Keratinocyte (primary cell): ENCODE measurements around the gene KLRC4. TPM values are rescaled to one million over a fixed set of nuclear protein-coding genes. Genes with fewer than 3 reads are reported as not detected.

Experiments
- DNase-seq: peaks from one replicate; pipeline ENCODE4 v3.0.0-alpha.2; 2011; ENCODE audit warnings: low read depth, missing footprints, low spot score
- FAIRE-seq: peaks from 2 replicates; lab custom pipeline; 2011; peaks lifted over from hg19 to GRCh38; lab: Jason Lieb, UNC
- H2AFZ ChIP-seq: 2 replicates; pipeline ENCODE4 v1.6.0; 2012; ENCODE audit warnings: low read length, control low read depth, inconsistent platforms; ENCODE audit not compliant: control insufficient read depth
- H3K27ac ChIP-seq: 2 replicates; pipeline ENCODE4 v1.5.1; 2011; ENCODE audit warnings: low read length; ENCODE audit not compliant: control insufficient read depth, insufficient read depth
- H3K27me3 ChIP-seq: 3 replicates; pipeline ENCODE4 v1.6.0; 2011; ENCODE audit warnings: low read length; ENCODE audit not compliant: control insufficient read depth, insufficient read depth; ENCODE audit errors: extremely low read depth
- H3K36me3 ChIP-seq, 2 experiments: 2 replicates in 1 of 2; 3 replicates in 1 of 2; pipeline ENCODE4 v1.5.1; 2011; ENCODE audit warnings: low read length in 2 of 2, mild to moderate bottlenecking in 1 of 2; ENCODE audit not compliant: control insufficient read depth in 2 of 2, insufficient read depth in 2 of 2; ENCODE audit errors: extremely low read depth in 1 of 2
- H3K4me1 ChIP-seq: 3 replicates; pipeline ENCODE4 v1.5.1; 2011; ENCODE audit warnings: low read length; ENCODE audit not compliant: control insufficient read depth, insufficient read depth; ENCODE audit errors: extremely low read depth
- H3K4me2 ChIP-seq: 3 replicates; pipeline ENCODE4 v1.6.0; 2011; ENCODE audit warnings: low read depth, low read length; ENCODE audit not compliant: control insufficient read depth, insufficient read depth; ENCODE audit errors: extremely low read depth
- H3K4me3 ChIP-seq, 3 experiments: fragments of 200-600 bp in 1 of 3; sonication (generic) in 1 of 3; 2 replicates in 2 of 3; 3 replicates in 1 of 3; pipeline ENCODE4 v1.5.1; 2011 to 2016; ENCODE audit warnings: low read length in 3 of 3, mild to moderate bottlenecking in 3 of 3, control low read depth in 2 of 3, inconsistent platforms in 1 of 3, low read depth in 1 of 3, mixed read lengths in 1 of 3, mixed run types in 1 of 3, moderate library complexity in 1 of 3; ENCODE audit not compliant: control insufficient read depth in 2 of 3, insufficient read depth in 2 of 3; ENCODE audit errors: extremely low read depth in 1 of 3
- H3K79me2 ChIP-seq: 2 replicates; pipeline ENCODE4 v1.6.0; 2012; ENCODE audit warnings: low read length; ENCODE audit not compliant: control insufficient read depth, insufficient read depth
- H3K9ac ChIP-seq: 3 replicates; pipeline ENCODE4 v1.6.0; 2011; ENCODE audit warnings: low read length; ENCODE audit not compliant: control insufficient read depth, insufficient read depth; ENCODE audit errors: extremely low read depth
- H3K9me1 ChIP-seq: 3 replicates; pipeline ENCODE4 v1.6.0; 2011; ENCODE audit warnings: low read length; ENCODE audit not compliant: control insufficient read depth, insufficient read depth; ENCODE audit errors: extremely low read depth
- H3K9me3 ChIP-seq: 2 replicates; pipeline ENCODE4 v1.5.1; 2012; ENCODE audit warnings: low read depth, low read length; ENCODE audit not compliant: control insufficient read depth
- H4K20me1 ChIP-seq: 3 replicates; pipeline ENCODE4 v1.6.0; 2011; ENCODE audit warnings: low read length; ENCODE audit not compliant: control insufficient read depth, insufficient read depth; ENCODE audit errors: extremely low read depth
- EZH2 ChIP-seq: IDR thresholded peaks from one replicate; pipeline ENCODE4 v1.6.1; 2012; ENCODE audit warnings: inconsistent platforms, mild to moderate bottlenecking, low read length, moderate library complexity
- dilution Hi-C: fragments of 300-500 bp; cut with MboI; formaldehyde crosslinking; loops from one replicate; pipeline ENCODE4 v1.7.0; 2020; ENCODE audit warnings: low sequenced_read_pairs; ENCODE audit not compliant: extremely low pct_ligation_motif_present
- polyA plus RNA-seq, 5 experiments: library from polyadenylated mRNA; depleted of rRNA in 3 of 5; stranded (reverse) in 3 of 5; stranded (forward) in 1 of 5; unstranded in 1 of 5; fragments of >200 nt; gene quantifications; 1 replicate in 1 of 5; 2 replicates in 3 of 5; 3 replicates in 1 of 5; pipeline versions ENCODE4 v1.2.1 to v1.2.3, GENCODE V29; 2011 to 2012; ENCODE audit warnings: missing spikeins in 2 of 5, low read depth in 1 of 5, low replicate concordance in 1 of 5
- TF ChIP-seq, protein P1 (sequence below), 3 experiments: IDR thresholded peaks in 1 of 3; conservative IDR thresholded peaks in 1 of 3; optimal IDR thresholded peaks in 1 of 3; 2 replicates in 2 of 3; 3 replicates in 1 of 3; pipeline versions ENCODE3 to v1.5.1; 2011; ENCODE audit warnings: low read length in 3 of 3, mild to moderate bottlenecking in 3 of 3, moderate library complexity in 2 of 3, control low read depth in 1 of 3, inconsistent platforms in 1 of 3; ENCODE audit not compliant: insufficient read depth in 2 of 3; ENCODE audit errors: extremely low read depth in 1 of 3

The KLRC4 gene
- polyA plus RNA-seq, 1 donor (not counting 4 experiments of a cell fraction or from before 2014, with no cell fraction given): not detected

- TF ChIP-seq, protein P1, sequence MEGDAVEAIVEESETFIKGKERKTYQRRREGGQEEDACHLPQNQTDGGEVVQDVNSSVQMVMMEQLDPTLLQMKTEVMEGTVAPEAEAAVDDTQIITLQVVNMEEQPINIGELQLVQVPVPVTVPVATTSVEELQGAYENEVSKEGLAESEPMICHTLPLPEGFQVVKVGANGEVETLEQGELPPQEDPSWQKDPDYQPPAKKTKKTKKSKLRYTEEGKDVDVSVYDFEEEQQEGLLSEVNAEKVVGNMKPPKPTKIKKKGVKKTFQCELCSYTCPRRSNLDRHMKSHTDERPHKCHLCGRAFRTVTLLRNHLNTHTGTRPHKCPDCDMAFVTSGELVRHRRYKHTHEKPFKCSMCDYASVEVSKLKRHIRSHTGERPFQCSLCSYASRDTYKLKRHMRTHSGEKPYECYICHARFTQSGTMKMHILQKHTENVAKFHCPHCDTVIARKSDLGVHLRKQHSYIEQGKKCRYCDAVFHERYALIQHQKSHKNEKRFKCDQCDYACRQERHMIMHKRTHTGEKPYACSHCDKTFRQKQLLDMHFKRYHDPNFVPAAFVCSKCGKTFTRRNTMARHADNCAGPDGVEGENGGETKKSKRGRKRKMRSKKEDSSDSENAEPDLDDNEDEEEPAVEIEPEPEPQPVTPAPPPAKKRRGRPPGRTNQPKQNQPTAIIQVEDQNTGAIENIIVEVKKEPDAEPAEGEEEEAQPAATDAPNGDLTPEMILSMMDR (optimal IDR thresholded peaks at IDR 0.05 in 1 of 3, IDR thresholded peaks at IDR 0.05 in 1 of 3, conservative IDR thresholded peaks at IDR 0.05 in 1 of 3; ENCODE audit: extremely low read depth in 1 of 3, insufficient read depth in 2 of 3, low read length in 3 of 3): no peak
- no peak for TF ChIP-seq EZH2
- Histone ChIP-seq H2AFZ (no peak overlapping the region), H3K9ac (no peak overlapping the region), H3K4me3 (no peak overlapping the region), H3K27me3 (no peaks in the 10 kb centered on the region), H3K36me3 (no peaks in the 10 kb centered on the region), H3K27ac (no peak overlapping the region), H3K9me1 (no peaks in the 10 kb centered on the region), H3K4me1 (peaks cover 5% of the 10 kb centered on the region), H3K9me3 (no peaks in the 10 kb centered on the region), H4K20me1 (no peaks in the 10 kb centered on the region), H3K79me2 (no peaks in the 10 kb centered on the region), H3K4me2 (no peak overlapping the region)
- DNase-seq (no peak), FAIRE-seq (no peak)
- dilution Hi-C loops: no loop called here
Observed at GRCh38 chr12:10386857-10387256, 22.7 kb downstream of the KLRC4 start.

DNA sequence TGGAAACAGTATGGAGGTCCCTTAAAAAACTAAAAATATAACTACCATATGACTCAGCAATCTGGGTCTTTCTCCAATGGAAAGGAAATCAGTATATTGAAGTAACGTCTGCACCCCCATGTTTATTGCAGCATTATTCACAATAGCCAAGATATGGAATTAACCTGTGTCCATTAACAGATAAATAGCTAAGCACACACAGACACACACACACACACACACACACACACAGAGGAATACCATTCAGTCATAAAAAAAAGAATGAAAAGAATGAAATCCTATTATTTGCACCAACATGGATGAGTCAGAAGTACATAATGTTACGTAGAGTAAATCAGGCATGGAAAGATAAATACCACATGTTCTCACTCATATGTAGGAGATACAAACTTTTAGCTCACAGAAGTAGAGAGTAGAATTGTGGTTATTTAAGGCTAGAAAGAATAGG is 24.4 kb downstream of the KLRC4 start:
- Histone ChIP-seq H2AFZ (peak overlapping the region; percentile 12), H3K9me3 (no peaks in the 10 kb centered on the region), H3K36me3 (peaks cover 4% of the 10 kb centered on the region in 2 experiments), H3K9me1 (no peaks in the 10 kb centered on the region), H3K4me3 (no peak overlapping the region), H3K27me3 (no peaks in the 10 kb centered on the region), H3K9ac (no peak overlapping the region), H3K4me2 (no peak overlapping the region), H3K79me2 (no peaks in the 10 kb centered on the region), H3K27ac (no peak overlapping the region), H3K4me1 (peaks cover 2% of the 10 kb centered on the region), H4K20me1 (no peaks in the 10 kb centered on the region)
- no peak for DNase-seq
- TF ChIP-seq, protein P1 (optimal IDR thresholded peaks at IDR 0.05 in 1 of 3, IDR thresholded peaks at IDR 0.05 in 1 of 3, conservative IDR thresholded peaks at IDR 0.05 in 1 of 3; ENCODE audit: extremely low read depth in 1 of 3, insufficient read depth in 2 of 3, low read length in 3 of 3): no peak
- no peak for TF ChIP-seq EZH2
- peak; percentile 74 for FAIRE-seq
- dilution Hi-C loops: no loop called here
